Measurements from ENCODE around the gene CPPED1.

Gene CPPED1

GRCh38 chr16:12729448-12729847 lies 74.2 kb downstream of the CPPED1 start:
- DNase-seq, result no peak

- no peak for DNase-seq
These were observed 75.2 kb downstream of the CPPED1 start for GRCh38 chr16:12728469-12728868.

- no peak for DNase-seq
These were observed 79.5 kb downstream of the CPPED1 start for GRCh38 chr16:12724226-12724625.

- DNase-seq, result no peak
These were observed 80.0 kb downstream of the CPPED1 start for GRCh38 chr16:12723681-12724080.

GRCh38 chr16:12721841-12722421 lies 81.8 kb downstream of the CPPED1 start:
- DNase-seq, result no peak

- DNase-seq, result no peak
These were observed 83.7 kb downstream of the CPPED1 start for GRCh38 chr16:12719972-12720371.

- no peak for DNase-seq
These were observed 87.0 kb downstream of the CPPED1 start for GRCh38 chr16:12716658-12717057.

- DNase-seq, result no peak
These were observed 93.9 kb downstream of the CPPED1 start for GRCh38 chr16:12709807-12710206.

GRCh38 chr16:12708266-12708665 lies 95.4 kb downstream of the CPPED1 start:
- no peak for DNase-seq

- no peak for DNase-seq
These were observed 97.1 kb downstream of the CPPED1 start for GRCh38 chr16:12706628-12707027.

- no peak for DNase-seq
These were observed 99.1 kb downstream of the CPPED1 start for GRCh38 chr16:12704492-12705111.

GRCh38 chr16:12703935-12704334 lies 99.8 kb downstream of the CPPED1 start:
- no peak for DNase-seq

- DNase-seq, result no peak
These were observed 103.5 kb downstream of the CPPED1 start for GRCh38 chr16:12700161-12700560.

- no peak for DNase-seq
These were observed 104.5 kb downstream of the CPPED1 start for GRCh38 chr16:12699161-12699560.

GRCh38 chr16:12697437-12697836 lies 106.2 kb downstream of the CPPED1 start:
- DNase-seq, result no peak

GRCh38 chr16:12695454-12695853 lies 108.2 kb downstream of the CPPED1 start:
- DNase-seq, result no peak

- DNase-seq, result no peak
These were observed 113.7 kb downstream of the CPPED1 start for GRCh38 chr16:12690024-12690423.

- no peak for DNase-seq
These were observed 114.5 kb downstream of the CPPED1 start for GRCh38 chr16:12688951-12689850.

GRCh38 chr16:12685806-12686205 lies 117.9 kb downstream of the CPPED1 start:
- DNase-seq, result no peak

- DNase-seq, result no peak
These were observed 121.1 kb downstream of the CPPED1 start for GRCh38 chr16:12682432-12683165.

GRCh38 chr16:12681653-12682052 lies 122.0 kb downstream of the CPPED1 start:
- DNase-seq, result no peak

- no peak for DNase-seq
These were observed 123.2 kb downstream of the CPPED1 start for GRCh38 chr16:12680531-12680930.

- DNase-seq, result no peak
These were observed 123.9 kb downstream of the CPPED1 start for GRCh38 chr16:12679660-12680272.

All from GOT3 (cell line).